T-helper 1 cell treated with Interleukin-12 subunit alpha and Interleukin-12 subunit beta and Interleukin-4 antibody, amounts not matched to agents 30 μg/mL and 1 μg/mL, for 36 hours (primary cell): ENCODE data around the gene RIOK1.
"Not testable (repeated sequence)": the region's sequence is repeated elsewhere in the genome, so short reads cannot be mapped to it uniquely, and the experiment has no call there.

Experiments
- H3K27ac Mint-ChIP-seq: one replicate; pipeline ENCODE4 v1.8.0; 2021; ENCODE audit warnings: mild to moderate bottlenecking, mixed read lengths
- H3K27me3 Mint-ChIP-seq: one replicate; pipeline ENCODE4 v1.8.0; 2021; ENCODE audit warnings: low read depth, mixed read lengths
- H3K36me3 Mint-ChIP-seq: one replicate; pipeline ENCODE4 v1.8.0; 2021; ENCODE audit warnings: low read depth, mixed read lengths
- H3K4me1 Mint-ChIP-seq: one replicate; pipeline ENCODE4 v1.8.0; 2021; ENCODE audit warnings: low read depth, mixed read lengths
- H3K4me3 Mint-ChIP-seq: one replicate; pipeline ENCODE4 v1.8.0; 2021; ENCODE audit warnings: mild to moderate bottlenecking, moderate library complexity, mixed read lengths
- H3K9me3 Mint-ChIP-seq: one replicate; pipeline ENCODE4 v1.8.0; 2021; ENCODE audit warnings: mixed read lengths

The RIOK1 gene

DNA sequence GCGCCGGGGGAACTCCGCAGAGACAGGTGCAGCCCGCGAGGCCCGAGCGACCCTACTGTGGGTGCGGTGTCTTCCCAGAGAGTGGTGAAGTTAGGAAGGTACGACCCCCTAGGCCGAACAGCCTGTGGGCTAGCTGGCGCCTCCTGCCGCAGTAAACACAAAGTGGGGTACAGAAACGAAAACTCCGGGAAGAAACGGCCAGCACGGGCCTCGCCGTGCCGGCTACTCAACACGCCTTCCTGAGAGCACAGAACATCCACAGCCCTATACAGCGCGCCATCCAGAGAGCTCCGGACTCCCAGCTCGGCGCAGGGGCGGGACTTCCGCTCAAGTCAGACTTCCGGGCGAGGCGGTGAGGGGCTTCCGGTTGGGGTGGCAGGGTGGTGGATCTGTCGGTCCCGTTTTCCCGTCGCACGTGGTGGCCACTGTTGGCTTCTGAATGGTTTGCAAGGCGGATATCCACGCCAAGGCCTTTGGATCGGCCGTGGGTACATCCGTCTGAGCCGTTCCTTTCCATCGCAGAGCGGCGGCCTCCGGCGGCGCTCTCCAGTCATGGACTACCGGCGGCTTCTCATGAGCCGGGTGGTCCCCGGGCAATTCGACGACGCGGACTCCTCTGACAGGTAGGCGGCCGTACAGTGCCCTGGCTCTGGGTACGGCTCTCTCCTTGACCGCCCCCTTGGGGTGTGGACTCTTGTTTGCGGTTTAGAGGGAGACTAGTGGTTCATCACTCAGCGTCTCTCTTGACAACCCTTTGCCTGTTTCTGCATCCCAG, at the start of gene RIOK1, which contains the start of gene CAGE1:
Gene RIOK1 (plus strand): TSS at position 358 of the 775 bp plus-strand sequence. CDS start 195 bp downstream, at position 553.
Gene CAGE1 (minus strand): TSS at position 292 of the 775 bp plus-strand sequence. CDS start 2,569 bp downstream, outside the sequence.
- Mint-ChIP-seq H3K27me3 (no peaks in the 10 kb centered on the region), H3K36me3 (peaks cover 18% of the 10 kb centered on the region), H3K9me3 (no peaks in the 10 kb centered on the region)

DNA sequence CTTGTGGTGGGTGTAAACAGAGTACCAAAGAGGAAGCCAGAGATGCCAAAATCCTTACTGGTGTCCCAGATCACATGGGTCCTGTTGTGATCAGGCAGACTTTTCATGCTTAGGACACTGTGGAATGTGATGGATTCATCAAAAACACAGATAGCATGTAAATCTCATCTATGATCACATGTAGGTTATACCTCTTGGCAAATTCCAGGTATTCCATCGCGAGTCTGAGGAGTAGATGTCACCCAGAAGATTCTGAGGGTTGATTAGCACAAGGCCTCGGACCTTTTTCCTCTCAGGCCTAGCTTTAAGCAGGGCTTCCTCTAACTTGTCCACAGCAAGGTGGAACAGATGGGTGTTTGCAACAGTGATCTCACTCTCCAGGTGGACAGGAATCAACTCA, 48.3 kb upstream of the RIOK1 start:
- Mint-ChIP-seq H3K27ac (no peak overlapping the region), H3K27me3 (peaks cover 31% of the 10 kb centered on the region), H3K4me1 (peaks cover 4% of the 10 kb centered on the region), H3K4me3 (no peak overlapping the region), H3K9me3 (no peaks in the 10 kb centered on the region), H3K36me3 (no peaks in the 10 kb centered on the region)

More for the DNA sequence above, at the start of gene RIOK1, which contains the start of gene CAGE1:
- Mint-ChIP-seq H3K4me1 (peaks cover 38% of the 10 kb centered on the region), H3K27ac (peak within 1 kb of the TSS; percentile 100), H3K4me3 (peak within 1 kb of the TSS; percentile 94)

DNA sequence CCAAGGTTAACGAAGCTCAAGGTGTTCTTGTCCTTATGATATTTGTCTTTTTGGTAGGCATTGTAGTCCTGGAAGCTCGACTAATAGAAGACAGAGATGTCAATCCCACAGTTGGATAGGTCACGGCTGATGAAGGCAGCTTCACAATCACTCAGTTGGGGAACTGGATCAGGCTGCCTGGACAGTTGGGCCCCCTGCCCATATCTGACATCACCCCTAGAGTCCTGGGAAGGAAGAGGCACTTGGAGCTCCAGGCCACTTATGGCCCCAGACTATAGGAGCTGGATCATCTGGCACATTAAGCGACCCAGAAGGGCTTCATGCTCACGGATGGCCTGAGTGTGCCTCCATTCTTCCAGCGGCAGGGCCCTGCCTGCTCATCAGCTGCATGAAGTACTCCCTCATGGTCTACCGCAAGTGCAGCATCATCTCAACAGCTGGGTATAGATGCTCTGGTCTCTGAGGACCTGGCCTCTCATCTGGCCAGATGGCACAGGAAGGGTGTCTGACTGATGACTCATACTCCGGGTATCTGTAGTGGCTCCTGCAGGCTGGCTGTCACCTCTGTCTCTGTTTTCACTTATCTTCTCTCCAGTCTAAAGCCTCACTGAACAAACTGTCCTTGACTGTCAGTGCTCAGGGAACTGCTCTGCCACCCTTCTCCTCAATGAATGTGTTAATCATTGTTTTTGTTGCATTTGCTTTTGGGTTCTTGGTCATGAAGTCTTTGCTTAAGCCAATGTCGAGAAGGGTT, 47.4 kb upstream of the RIOK1 start:
- Mint-ChIP-seq H3K9me3 (no peaks in the 10 kb centered on the region), H3K27me3 (peaks cover 25% of the 10 kb centered on the region), H3K27ac (no peak overlapping the region), H3K4me3 (no peak overlapping the region), H3K36me3 (no peaks in the 10 kb centered on the region), H3K4me1 (peaks cover 4% of the 10 kb centered on the region)

DNA sequence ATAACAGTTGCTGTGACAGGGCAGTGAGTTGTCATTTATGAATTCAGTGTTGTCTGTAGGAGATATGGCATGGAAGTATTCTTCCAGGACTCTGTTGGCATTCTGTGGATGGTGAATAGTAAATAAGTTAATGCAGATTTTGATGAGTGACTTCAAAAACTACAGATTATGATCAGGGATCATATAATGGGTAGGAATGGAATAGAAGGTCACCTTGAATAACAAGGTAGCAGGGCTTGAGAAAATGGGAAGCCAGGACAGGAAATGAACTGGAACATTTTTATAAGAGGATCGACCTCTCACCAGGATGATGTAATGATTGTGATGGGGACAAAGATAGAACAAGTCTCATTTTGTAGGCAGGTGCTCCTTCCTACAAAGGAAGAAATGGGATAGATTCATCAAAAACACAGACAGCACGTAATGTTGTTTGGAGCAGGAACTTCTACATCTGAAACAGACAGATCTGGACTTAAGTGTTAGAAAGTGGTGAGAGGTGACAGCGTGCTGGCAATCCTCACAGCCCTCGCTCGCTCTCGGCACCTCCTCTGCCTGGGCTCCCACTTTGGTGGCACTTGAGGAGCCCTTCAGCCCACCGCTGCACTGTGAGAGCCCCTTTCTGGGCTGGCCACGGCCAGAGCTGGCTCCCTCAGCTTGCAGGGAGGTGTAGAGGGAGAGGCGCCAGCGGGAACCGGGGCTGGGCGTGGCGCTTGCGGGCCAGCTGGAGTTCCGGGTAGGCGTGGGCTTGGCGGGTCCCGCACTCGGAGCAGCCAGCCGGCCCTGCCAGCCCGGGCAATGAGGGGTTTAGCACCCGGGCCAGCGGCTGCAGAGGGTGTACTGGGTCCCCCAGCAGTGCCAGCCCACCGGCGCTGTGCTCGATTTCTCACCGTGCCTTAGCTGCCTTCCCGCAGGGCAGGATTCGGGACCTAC, 45.8 kb upstream of the RIOK1 start:
- no peak overlapping the region for H3K4me3 Mint-ChIP-seq
- H3K27me3 Mint-ChIP-seq = peaks cover 20% of the 10 kb centered on the region
- H3K27ac Mint-ChIP-seq = no peak overlapping the region
- no peaks in the 10 kb centered on the region for H3K36me3 Mint-ChIP-seq
- no peaks in the 10 kb centered on the region for H3K9me3 Mint-ChIP-seq
- peaks cover 4% of the 10 kb centered on the region for H3K4me1 Mint-ChIP-seq

DNA sequence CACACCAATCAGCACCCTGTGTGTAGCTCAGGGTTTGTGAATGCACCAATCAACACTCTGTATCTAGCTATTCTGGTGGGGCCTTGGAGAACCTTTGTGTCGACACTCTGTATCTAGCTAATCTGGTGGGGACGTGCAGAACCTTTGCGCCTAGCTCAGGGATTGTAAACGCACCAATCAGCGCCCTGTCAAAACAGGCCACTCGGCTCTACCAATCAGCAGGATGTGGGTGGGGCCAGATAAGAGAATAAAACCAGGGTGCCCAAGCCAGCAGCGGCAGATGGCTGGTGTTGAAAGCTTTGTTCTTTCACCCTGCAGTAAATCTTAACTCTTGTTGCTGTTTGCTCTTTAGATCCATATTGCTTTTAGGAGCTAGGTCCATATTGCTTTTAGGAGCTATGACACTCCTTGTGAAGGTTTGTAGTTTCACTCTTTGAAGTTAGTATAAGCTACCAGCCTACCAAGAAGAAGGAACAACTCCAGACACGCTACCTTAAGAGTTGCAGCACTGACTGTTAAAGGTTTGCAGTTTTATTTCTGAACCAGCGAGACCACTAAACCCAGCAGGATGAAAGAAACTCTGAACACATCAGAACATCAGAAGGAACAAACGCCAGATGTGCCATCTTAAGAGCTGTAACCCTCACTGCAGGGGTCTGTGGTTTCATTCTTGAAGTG, 44.7 kb upstream of the RIOK1 start:
- not testable (repeated sequence) for H3K27ac Mint-ChIP-seq, H3K9me3 Mint-ChIP-seq
- peaks cover 21% of the 10 kb centered on the region for H3K27me3 Mint-ChIP-seq

DNA sequence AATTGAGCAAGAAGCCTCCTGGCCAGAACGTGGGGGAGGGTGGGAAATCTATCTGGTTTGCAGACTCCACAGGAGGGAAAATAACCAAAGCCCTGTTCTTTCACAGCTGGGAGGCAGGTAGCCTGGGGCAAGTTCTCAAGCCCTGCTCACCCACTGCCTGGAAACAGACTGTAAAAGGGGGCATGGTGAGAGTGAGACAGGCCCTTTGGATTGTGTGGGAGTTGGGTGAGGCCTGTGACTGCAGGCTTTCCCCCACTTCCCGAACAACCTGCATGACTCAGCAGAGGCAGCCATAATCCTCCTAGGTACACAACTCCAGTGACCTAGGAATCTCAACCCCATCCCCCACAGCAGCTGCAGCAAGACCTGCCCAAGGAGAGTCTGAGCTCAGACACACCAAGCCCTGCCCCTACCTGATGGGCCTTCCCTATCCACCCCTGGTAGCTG, 42.0 kb upstream of the RIOK1 start:
- H3K4me3 Mint-ChIP-seq, H3K36me3 Mint-ChIP-seq, H3K4me1 Mint-ChIP-seq, H3K9me3 Mint-ChIP-seq, H3K27ac Mint-ChIP-seq: not testable (repeated sequence)
- H3K27me3 Mint-ChIP-seq = peaks cover 44% of the 10 kb centered on the region

More for the DNA sequence above, 44.7 kb upstream of the RIOK1 start:
- H3K4me3 Mint-ChIP-seq, H3K4me1 Mint-ChIP-seq, H3K36me3 Mint-ChIP-seq: not testable (repeated sequence)

DNA sequence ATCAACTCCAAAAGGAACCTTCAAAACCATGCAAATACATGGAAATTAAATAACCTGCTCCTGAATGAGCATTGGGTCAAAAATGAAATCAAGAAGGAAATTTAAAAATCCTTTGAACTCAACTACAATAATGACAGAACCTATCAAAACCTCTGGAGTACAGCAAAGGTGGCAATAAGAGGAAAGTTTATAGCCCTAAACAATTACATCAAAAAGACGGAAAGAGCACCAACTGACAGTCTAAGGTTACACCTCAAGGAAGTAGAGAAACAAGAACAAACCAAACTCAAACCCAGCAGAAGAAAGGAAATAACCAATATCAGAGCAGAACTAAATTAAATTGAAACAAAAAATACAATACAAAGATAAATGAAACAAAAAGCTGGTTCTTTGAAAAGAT, 39.0 kb upstream of the RIOK1 start:
- not testable (repeated sequence) for H3K4me1 Mint-ChIP-seq, H3K36me3 Mint-ChIP-seq, H3K9me3 Mint-ChIP-seq, H3K27ac Mint-ChIP-seq, H3K4me3 Mint-ChIP-seq
- peaks cover 56% of the 10 kb centered on the region for H3K27me3 Mint-ChIP-seq

DNA sequence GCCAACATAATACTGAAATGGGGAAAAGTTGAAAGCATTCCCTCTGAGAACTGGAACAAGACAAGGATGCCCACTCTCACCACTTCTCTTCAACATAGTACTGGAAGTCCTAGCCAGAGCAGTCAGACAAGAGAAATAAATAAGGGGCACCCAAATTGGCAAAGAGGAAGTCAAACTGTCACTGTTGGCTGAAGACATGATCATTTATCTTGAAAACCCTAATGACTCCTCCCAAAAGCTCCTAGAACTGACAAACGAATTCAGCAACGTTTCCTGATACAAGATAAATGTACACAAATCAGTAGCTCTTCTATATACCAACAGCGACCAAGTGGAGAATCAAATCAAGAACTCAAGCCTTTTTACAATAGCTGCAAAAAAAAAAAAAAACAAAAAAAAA, 37.7 kb upstream of the RIOK1 start:
- H3K27ac Mint-ChIP-seq, H3K4me1 Mint-ChIP-seq, H3K36me3 Mint-ChIP-seq, H3K4me3 Mint-ChIP-seq, H3K9me3 Mint-ChIP-seq: not testable (repeated sequence)
- H3K27me3 Mint-ChIP-seq = peaks cover 56% of the 10 kb centered on the region

DNA sequence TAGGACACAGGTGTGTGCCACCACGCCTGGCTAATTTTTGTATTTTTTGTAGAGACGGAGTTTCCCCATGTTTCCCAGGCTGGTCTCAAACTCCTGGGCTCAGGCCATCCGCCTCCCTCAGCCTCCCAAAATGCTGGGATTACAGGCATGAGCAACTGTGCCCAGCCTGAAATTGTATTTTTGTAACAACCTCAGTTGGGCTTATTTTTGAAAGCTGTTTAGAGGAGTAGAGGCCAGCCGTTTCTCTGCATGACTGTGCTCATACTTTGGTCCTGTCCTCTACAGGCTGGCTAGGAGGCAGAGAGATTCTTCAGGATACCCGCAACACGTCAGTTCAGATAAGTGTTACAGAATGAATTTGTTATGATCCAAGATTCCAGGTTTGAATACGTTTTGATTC, 22.2 kb upstream of the RIOK1 start:
- Mint-ChIP-seq H3K27ac (no peak overlapping the region), H3K4me1 (no peaks in the 10 kb centered on the region), H3K9me3 (no peaks in the 10 kb centered on the region), H3K36me3 (no peaks in the 10 kb centered on the region), H3K27me3 (peaks cover 14% of the 10 kb centered on the region), H3K4me3 (no peak overlapping the region)

DNA sequence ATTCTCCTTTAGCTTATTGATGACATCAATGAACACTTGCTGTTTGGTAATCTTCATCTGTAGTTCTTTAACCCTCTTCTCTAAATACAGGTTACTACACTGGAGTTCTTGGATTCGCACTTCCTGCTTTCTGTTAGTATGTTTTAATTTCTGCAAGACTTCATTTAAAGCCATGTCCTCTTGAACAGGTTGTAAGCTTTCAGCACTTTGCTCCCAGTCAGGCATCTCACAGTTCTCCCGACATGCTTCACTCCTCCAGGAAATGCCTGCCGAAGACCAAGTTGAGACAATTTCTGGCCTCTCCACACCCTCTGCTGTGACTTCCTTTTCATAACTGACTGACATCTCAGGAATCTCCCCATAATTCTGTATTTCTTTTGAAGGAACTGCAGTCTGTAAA, 15.9 kb upstream of the RIOK1 start:
- Mint-ChIP-seq H3K27ac (no peak overlapping the region), H3K4me1 (peaks cover 6% of the 10 kb centered on the region), H3K36me3 (no peaks in the 10 kb centered on the region), H3K9me3 (no peaks in the 10 kb centered on the region), H3K4me3 (no peak overlapping the region), H3K27me3 (peaks cover 18% of the 10 kb centered on the region)

DNA sequence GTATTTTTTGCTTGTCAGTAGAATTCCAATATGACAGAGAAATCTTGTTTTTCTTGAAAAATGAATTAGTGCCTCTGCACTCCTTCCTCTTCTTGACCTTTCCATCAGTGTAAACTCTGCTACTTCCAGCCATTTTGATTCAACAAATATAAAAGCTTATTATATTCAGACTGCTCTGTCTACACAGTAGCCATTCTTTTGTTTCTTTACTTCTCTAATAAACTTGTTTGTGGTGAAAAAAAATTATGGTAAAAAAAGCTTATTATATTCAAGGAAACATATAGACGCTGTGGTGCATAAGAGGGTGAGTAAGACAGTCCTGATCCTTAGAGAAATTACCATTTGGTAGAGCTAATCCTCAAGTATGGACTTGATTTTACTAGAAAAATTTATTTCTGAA, 11.6 kb upstream of the RIOK1 start:
- H3K27me3 Mint-ChIP-seq = peaks cover 16% of the 10 kb centered on the region
- H3K9me3 Mint-ChIP-seq = no peaks in the 10 kb centered on the region
- H3K4me3 Mint-ChIP-seq = no peak overlapping the region
- H3K36me3 Mint-ChIP-seq = no peaks in the 10 kb centered on the region
- no peak overlapping the region for H3K27ac Mint-ChIP-seq
- peaks cover 6% of the 10 kb centered on the region for H3K4me1 Mint-ChIP-seq

DNA sequence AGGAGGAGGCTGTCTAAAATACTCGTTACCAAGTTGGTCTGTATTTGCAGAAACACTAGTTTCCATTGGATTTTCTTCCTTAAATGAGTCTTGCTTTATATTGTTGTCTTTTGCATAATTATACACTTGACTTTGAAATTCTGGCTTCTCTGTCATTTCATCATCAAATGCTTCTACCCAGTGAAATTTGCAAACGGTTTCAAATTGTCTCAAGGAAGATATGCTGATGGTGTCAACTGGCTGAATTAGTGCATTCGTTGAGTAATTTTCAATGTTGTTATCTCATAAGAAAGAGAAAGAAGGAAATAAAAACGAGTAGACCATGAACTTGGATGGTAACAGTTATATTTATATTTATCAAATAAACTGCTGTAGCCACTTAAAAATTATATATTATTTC, 10.9 kb upstream of the RIOK1 start:
- H3K4me1 Mint-ChIP-seq = peaks cover 3% of the 10 kb centered on the region
- H3K27me3 Mint-ChIP-seq = peaks cover 13% of the 10 kb centered on the region
- no peaks in the 10 kb centered on the region for H3K36me3 Mint-ChIP-seq
- H3K4me3 Mint-ChIP-seq = no peak overlapping the region
- no peak overlapping the region for H3K27ac Mint-ChIP-seq
- no peaks in the 10 kb centered on the region for H3K9me3 Mint-ChIP-seq

DNA sequence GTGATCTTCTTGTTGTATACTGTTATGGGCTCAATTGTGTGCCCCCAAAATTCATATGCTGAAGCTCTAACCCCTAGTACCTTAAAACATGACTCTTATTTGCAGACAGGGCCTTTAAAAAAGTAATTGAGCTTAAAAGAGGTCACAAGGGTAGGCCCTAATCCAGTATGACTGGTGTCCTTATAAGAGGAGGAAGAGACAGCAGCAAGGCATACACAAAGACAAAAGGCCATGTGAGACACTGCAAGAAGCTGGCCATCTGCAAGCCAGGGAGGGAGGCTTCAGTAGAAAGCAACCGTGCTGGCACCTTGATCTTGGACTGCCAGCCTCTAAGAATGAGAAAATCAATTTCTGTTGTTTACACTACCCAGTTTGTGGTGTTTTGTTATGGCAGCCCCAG, 8.5 kb upstream of the RIOK1 start:
- no peaks in the 10 kb centered on the region for H3K9me3 Mint-ChIP-seq
- H3K4me3 Mint-ChIP-seq = no peak overlapping the region
- no peaks in the 10 kb centered on the region for H3K4me1 Mint-ChIP-seq
- no peaks in the 10 kb centered on the region for H3K36me3 Mint-ChIP-seq
- peaks cover 13% of the 10 kb centered on the region for H3K27me3 Mint-ChIP-seq
- no peak overlapping the region for H3K27ac Mint-ChIP-seq

DNA sequence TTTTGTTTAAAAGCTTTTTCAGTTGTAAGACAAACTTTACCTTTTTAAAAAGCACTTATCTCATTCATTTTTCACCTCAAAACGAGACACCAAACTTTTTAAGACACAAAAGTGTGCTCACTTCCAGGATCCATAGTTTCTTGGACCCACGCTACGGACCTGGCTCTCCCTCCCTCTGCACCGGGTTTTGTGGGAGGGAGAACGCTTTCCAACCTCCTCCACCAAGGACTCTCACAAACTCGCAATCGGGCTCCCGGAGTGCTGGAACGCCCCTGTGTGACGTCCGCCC, 502 bp upstream of the RIOK1 start:
- Mint-ChIP-seq H3K9me3 (no peaks in the 10 kb centered on the region), H3K4me1 (peaks cover 38% of the 10 kb centered on the region), H3K27ac (peak overlapping the region; percentile 100), H3K4me3 (peak overlapping the region; percentile 94), H3K36me3 (peaks cover 16% of the 10 kb centered on the region), H3K27me3 (no peaks in the 10 kb centered on the region)
